Sigmoid colon (tissue), 4 donors: ENCODE results near the gene KIR2DL3.
"Not testable (repeated sequence)": the region's sequence is repeated elsewhere in the genome, so short reads cannot be mapped to it uniquely, and the experiment has no call there.

Experiments used
- EP300 ChIP-seq, 4 donors: sonication (generic); formaldehyde crosslinking; IDR thresholded peaks; one replicate each; pipeline ENCODE4 v1.6.1; 2017; ENCODE audit warnings: antibody characterized with exemption in 4 of 4
- TF ChIP-seq, protein P1 (sequence below), 4 experiments: fragments of 450-650 bp in 3 of 4; fragments of 200-600 bp in 1 of 4; IDR thresholded peaks; one replicate each; pipeline ENCODE4 v1.5.1; 2016 to 2019; ENCODE audit warnings: antibody characterized with exemption in 4 of 4, mild to moderate bottlenecking in 3 of 4, moderate library complexity in 2 of 4

DNA sequence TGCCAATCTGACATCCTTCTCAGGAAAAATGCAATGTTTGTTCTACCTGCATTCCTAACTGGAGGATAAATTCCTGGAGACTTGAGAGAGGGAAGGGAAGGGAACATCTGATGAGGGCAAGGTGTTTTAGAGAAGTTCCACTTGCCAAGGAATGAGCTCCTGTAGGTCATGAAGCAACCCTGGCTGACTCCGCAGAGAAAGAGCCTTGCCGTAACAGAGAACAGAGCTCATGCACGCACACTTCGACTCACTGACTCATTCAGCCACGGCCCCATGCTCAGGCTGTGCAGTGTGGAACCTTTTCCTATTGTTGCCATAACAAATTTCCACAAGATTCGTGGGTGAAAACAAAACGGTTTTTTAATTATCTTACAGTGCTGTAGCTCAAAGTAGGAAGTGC is 40.6 kb downstream of the KIR2DL3 start:
- TF ChIP-seq, protein P1, sequence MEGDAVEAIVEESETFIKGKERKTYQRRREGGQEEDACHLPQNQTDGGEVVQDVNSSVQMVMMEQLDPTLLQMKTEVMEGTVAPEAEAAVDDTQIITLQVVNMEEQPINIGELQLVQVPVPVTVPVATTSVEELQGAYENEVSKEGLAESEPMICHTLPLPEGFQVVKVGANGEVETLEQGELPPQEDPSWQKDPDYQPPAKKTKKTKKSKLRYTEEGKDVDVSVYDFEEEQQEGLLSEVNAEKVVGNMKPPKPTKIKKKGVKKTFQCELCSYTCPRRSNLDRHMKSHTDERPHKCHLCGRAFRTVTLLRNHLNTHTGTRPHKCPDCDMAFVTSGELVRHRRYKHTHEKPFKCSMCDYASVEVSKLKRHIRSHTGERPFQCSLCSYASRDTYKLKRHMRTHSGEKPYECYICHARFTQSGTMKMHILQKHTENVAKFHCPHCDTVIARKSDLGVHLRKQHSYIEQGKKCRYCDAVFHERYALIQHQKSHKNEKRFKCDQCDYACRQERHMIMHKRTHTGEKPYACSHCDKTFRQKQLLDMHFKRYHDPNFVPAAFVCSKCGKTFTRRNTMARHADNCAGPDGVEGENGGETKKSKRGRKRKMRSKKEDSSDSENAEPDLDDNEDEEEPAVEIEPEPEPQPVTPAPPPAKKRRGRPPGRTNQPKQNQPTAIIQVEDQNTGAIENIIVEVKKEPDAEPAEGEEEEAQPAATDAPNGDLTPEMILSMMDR (IDR thresholded peaks at IDR 0.05) = not testable (repeated sequence)
- not testable (repeated sequence) for TF ChIP-seq EP300 (IDR thresholded peaks at IDR 0.05)
